NCI-H1694 treated with DMSO at 0.1 percent for 48 hours (cell line): ENCODE data around the gene PSMC3IP.

Experiments
- DNase-seq: peaks from one replicate; lab custom pipeline; 2025; lab: John Stamatoyannopoulos, UW

Gene PSMC3IP

GRCh38 chr17:42585353-42585752 lies 7.8 kb upstream of the PSMC3IP start:
- DNase-seq: no peak

GRCh38 chr17:42584880-42585279 lies 7.4 kb upstream of the PSMC3IP start:
- DNase-seq: no peak

- DNase-seq: no peak
These were observed 4.3 kb upstream of the PSMC3IP start for GRCh38 chr17:42581744-42582270.

GRCh38 chr17:42579794-42580551 lies 2.4 kb upstream of the PSMC3IP start:
- DNase-seq: no peak

- peak; percentile 83 for DNase-seq
These were observed 847 bp upstream of the PSMC3IP start for GRCh38 chr17:42578282-42578869.

- no peak for DNase-seq
These were observed 393 bp downstream of the PSMC3IP start for GRCh38 chr17:42577140-42577531.

GRCh38 chr17:42574463-42574862 lies 3.1 kb downstream of the PSMC3IP start:
- no peak for DNase-seq

GRCh38 chr17:42573095-42573494 lies 4.4 kb downstream of the PSMC3IP start:
- no peak for DNase-seq

GRCh38 chr17:42571435-42572225 lies 5.9 kb downstream of the PSMC3IP start:
- DNase-seq: no peak

GRCh38 chr17:42568341-42569111 lies 9.0 kb downstream of the PSMC3IP start:
- no peak for DNase-seq

- peak; percentile 86 for DNase-seq
These were observed 10.5 kb downstream of the PSMC3IP start, which contains the start of gene MLX for GRCh38 chr17:42566883-42567573. TSS of gene MLX (plus strand) at chr17:42567100. CDS start at chr17:42567125, 25 bp downstream.

GRCh38 chr17:42566215-42566882 lies 11.2 kb downstream of the PSMC3IP start:
- DNase-seq: no peak

- DNase-seq: no peak
These were observed 11.9 kb downstream of the PSMC3IP start for GRCh38 chr17:42565523-42566214.

- no peak for DNase-seq
These were observed 12.6 kb downstream of the PSMC3IP start for GRCh38 chr17:42564815-42565522.

GRCh38 chr17:42563950-42564349 lies 13.6 kb downstream of the PSMC3IP start:
- DNase-seq: no peak

- no peak for DNase-seq
These were observed 14.0 kb downstream of the PSMC3IP start for GRCh38 chr17:42563543-42563942.

GRCh38 chr17:42563143-42563509 lies 14.4 kb downstream of the PSMC3IP start:
- no peak for DNase-seq

GRCh38 chr17:42562388-42563142 lies 15.0 kb downstream of the PSMC3IP start:
- DNase-seq: no peak
